ENCODE measurements around the gene GNA15.
"Not testable (repeated sequence)": the region's sequence is repeated elsewhere in the genome, so short reads cannot be mapped to it uniquely, and the experiment has no call there.

The GNA15 gene

DNA sequence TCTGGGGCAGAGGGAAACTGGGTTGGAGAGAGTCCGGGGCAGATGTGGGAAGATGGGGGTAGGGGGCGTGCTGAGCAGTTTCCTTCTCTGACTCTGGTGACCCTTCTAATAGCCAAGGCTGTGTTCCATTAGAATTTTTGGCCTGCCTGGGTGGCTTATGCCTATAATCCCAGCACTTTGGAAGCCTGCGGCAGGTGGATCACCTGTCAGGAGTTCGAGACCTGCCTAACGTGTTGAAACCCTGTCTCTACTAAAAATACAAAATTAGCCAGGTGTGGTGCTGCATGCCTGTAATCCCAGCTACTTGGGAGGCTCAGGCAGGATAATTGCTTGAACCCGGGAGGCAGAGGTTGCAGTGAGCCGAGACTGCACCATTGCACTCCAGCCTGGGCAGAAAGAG is 67.1 kb downstream of the GNA15 start:
- DNase-seq; H3K27me3 ChIP-seq (replicated peaks in 2 of 5; ENCODE audit: control insufficient read depth in 4 of 5, insufficient read depth in 5 of 5, low read length in 4 of 5); H3K9me3 ChIP-seq (ENCODE audit: control extremely low read depth in 1 of 5, control insufficient read depth in 4 of 5, insufficient read depth in 2 of 5, low read depth in 1 of 5, low read length in 4 of 5); H3K4me3 ChIP-seq (ENCODE audit: control insufficient read depth in 1 of 7, extremely low read depth in 1 of 7, insufficient read depth in 4 of 7, low read depth in 2 of 7, low read length in 6 of 7); POLR2A ChIA-PET; H3K4me1 ChIP-seq (ENCODE audit: control extremely low read depth in 1 of 4, control insufficient read depth in 4 of 4, insufficient read depth in 4 of 4, low read length in 3 of 4); H3K27ac ChIP-seq (ENCODE audit: insufficient read depth in 1 of 2, low read depth in 1 of 2, low read length in 2 of 2, poor library complexity in 1 of 2, severe bottlenecking in 2 of 2): not testable (repeated sequence)
- CTCF ChIA-PET, result interaction anchor here (1.3 kb wide), 1 partner anchor 9 kb away, joined by 3 read pairs; no protein-coding TSS in a partner anchor
- 99% methylated on average over 7 of the region's 7 CpGs for WGBS (ENCODE audit: insufficient coverage)
- H3K36me3 ChIP-seq (ENCODE audit: control insufficient read depth in 4 of 4, insufficient read depth in 4 of 4, low read length in 3 of 4), result peaks cover 0 to 70% (median 45%) of the 10 kb centered on the region in 4 experiments

DNA sequence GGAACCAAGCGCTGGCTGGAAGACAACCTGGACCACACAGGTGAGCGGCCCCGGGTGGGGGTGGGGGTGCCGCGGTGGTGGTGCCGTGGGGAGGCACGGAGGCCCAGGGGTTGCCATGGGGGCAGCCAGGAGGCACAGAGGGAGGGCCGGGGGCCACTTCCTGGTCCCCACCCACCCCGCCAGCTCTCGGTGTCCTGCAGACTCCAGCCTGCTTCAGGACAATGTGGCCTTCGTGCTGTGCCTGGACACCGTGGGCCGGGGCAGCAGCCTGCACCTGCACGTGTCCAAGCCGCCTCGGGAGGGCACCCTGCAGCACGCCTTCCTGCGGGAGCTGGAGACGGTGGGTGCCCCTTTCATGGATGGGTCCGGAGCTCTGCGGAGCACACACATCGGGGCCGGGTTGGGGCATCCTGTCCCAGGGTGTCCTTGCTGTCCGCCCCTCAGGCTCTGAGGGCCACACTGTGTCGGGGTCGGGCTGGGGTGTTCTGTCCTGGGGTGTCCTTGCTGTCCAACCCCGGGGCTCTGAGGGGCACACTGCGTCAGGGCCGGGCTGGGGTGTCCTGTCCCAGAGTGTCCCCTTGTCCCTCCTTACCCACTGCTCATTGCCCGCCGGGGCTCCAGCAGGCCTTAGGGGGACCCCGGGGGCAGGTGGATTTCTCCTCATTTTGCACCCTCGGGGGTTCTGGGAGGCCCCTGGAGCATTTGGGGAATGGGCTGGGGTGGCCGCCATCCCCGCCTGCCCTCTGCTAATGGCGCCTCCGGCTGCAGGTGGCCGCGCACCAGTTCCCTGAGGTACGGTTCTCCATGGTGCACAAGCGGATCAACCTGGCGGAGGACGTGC is 68.2 kb downstream of the GNA15 start:
- H3K9me3 ChIP-seq (ENCODE audit: control extremely low read depth in 1 of 5, control insufficient read depth in 4 of 5, insufficient read depth in 2 of 5, low read depth in 1 of 5, low read length in 4 of 5), result no peaks in the 10 kb centered on the region
- DNase-seq, result no peak
- H3K36me3 ChIP-seq (ENCODE audit: control insufficient read depth in 4 of 4, insufficient read depth in 4 of 4, low read length in 3 of 4), result peaks cover 0 to 75% (median 47%) of the 10 kb centered on the region in 4 experiments
- no peaks in the 10 kb centered on the region for H3K4me1 ChIP-seq (ENCODE audit: control extremely low read depth in 1 of 4, control insufficient read depth in 4 of 4, insufficient read depth in 4 of 4, low read length in 3 of 4)
- no peak overlapping the region for H3K27ac ChIP-seq (ENCODE audit: insufficient read depth in 1 of 2, low read depth in 1 of 2, low read length in 2 of 2, poor library complexity in 1 of 2, severe bottlenecking in 2 of 2)
- H3K4me3 ChIP-seq (ENCODE audit: control insufficient read depth in 1 of 7, extremely low read depth in 1 of 7, insufficient read depth in 4 of 7, low read depth in 2 of 7, low read length in 6 of 7), result no peak overlapping the region
- ChIA-PET CTCF (no interaction called here), POLR2A (no interaction called here)
- WGBS (ENCODE audit: insufficient coverage), result 95% methylated on average over 35 of the region's 43 CpGs
- no peaks in the 10 kb centered on the region for H3K27me3 ChIP-seq (replicated peaks in 2 of 5; ENCODE audit: control insufficient read depth in 4 of 5, insufficient read depth in 5 of 5, low read length in 4 of 5)

DNA sequence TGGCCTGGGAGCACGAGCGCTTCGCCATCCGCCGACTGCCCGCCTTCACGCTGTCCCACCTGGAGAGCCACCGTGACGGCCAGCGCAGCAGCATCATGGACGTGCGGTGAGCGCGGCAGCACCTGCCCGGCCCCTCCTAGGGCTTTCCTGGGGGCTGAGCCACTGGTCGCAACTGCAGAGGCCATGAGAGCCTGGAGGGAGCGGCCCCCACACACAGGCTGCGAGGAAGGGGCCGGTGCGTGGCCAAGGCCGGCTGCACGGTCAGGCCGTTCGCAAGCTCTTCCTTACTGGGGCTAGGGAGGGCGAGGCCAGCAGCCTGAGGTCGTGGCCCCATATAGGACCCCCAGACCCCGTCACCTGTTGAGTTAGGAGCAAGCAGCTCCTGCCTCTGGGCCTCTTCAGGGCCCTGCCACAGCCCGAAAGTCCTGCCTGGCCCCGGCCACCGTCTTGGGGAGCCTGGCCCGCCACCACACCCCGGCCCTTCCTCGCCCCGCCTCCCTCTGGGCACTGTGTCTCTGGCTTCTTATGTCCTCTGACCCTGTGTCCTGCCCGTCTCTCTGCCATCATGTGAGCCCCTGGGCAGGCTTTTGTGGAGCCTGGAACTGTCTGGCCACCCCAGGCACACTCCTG is 68.9 kb downstream of the GNA15 start:
- Histone ChIP-seq H3K4me1 (ENCODE audit: control extremely low read depth in 1 of 4, control insufficient read depth in 4 of 4, insufficient read depth in 4 of 4, low read length in 3 of 4) (no peaks in the 10 kb centered on the region), H3K27ac (ENCODE audit: insufficient read depth in 1 of 2, low read depth in 1 of 2, low read length in 2 of 2, poor library complexity in 1 of 2, severe bottlenecking in 2 of 2) (no peak overlapping the region), H3K36me3 (ENCODE audit: control insufficient read depth in 4 of 4, insufficient read depth in 4 of 4, low read length in 3 of 4) (peaks cover 0 to 78% (median 43%) of the 10 kb centered on the region in 4 experiments), H3K4me3 (ENCODE audit: control insufficient read depth in 1 of 7, extremely low read depth in 1 of 7, insufficient read depth in 4 of 7, low read depth in 2 of 7, low read length in 6 of 7) (no peak overlapping the region), H3K27me3 (replicated peaks in 2 of 5; ENCODE audit: control insufficient read depth in 4 of 5, insufficient read depth in 5 of 5, low read length in 4 of 5) (no peaks in the 10 kb centered on the region), H3K9me3 (ENCODE audit: control extremely low read depth in 1 of 5, control insufficient read depth in 4 of 5, insufficient read depth in 2 of 5, low read depth in 1 of 5, low read length in 4 of 5) (no peaks in the 10 kb centered on the region)
- ChIA-PET CTCF (no interaction called here), POLR2A (no interaction called here)
- no peak for DNase-seq
- WGBS (ENCODE audit: insufficient coverage), result 94% methylated on average over 22 of the region's 35 CpGs

DNA sequence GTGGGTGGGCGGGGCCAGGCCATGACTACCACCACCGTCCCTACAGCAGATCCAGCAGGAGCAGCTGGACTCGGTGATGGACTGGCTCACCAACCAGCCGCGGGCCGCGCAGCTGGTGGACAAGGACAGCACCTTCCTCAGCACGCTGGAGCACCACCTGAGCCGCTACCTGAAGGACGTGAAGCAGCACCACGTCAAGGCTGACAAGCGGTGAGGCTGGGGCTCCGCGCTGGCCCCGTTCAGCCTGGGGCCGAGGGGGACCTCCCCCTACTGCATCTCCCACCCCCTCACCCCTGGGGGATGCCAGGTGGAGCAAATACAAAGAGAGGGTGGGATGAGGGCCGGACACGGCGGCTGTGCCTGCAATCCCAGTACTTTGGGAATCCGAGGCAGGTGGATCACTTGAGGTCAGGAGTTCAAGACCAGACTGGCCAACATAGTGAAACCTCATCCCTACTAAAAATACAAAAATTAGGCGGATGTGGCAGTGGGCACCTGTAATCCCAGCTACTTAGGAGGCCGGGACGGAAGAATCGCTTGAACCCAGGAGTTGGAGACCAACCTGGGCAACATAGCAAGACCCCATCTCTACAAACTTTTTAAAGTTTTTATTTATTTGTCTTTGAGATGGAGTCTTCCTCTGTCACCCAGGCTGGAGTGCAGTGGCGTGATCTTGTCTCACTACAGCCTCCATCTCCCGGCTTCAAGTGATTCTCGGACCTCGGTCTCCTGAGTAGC is 70.6 kb downstream of the GNA15 start:
- no peaks in the 10 kb centered on the region for H3K27me3 ChIP-seq (replicated peaks in 2 of 5; ENCODE audit: control insufficient read depth in 4 of 5, insufficient read depth in 5 of 5, low read length in 4 of 5)
- DNase-seq, result no peak
- H3K27ac ChIP-seq (ENCODE audit: insufficient read depth in 1 of 2, low read depth in 1 of 2, low read length in 2 of 2, poor library complexity in 1 of 2, severe bottlenecking in 2 of 2), result no peak overlapping the region
- no peaks in the 10 kb centered on the region for H3K9me3 ChIP-seq (ENCODE audit: control extremely low read depth in 1 of 5, control insufficient read depth in 4 of 5, insufficient read depth in 2 of 5, low read depth in 1 of 5, low read length in 4 of 5)
- 96% methylated on average over 13 of the region's 28 CpGs for WGBS (ENCODE audit: insufficient coverage)
- CTCF ChIA-PET, result no interaction called here
- POLR2A ChIA-PET, result no interaction called here
- H3K36me3 ChIP-seq (ENCODE audit: control insufficient read depth in 4 of 4, insufficient read depth in 4 of 4, low read length in 3 of 4), result peaks cover 0 to 67% (median 37%) of the 10 kb centered on the region in 4 experiments
- no peaks in the 10 kb centered on the region for H3K4me1 ChIP-seq (ENCODE audit: control extremely low read depth in 1 of 4, control insufficient read depth in 4 of 4, insufficient read depth in 4 of 4, low read length in 3 of 4)
- no peak overlapping the region for H3K4me3 ChIP-seq (ENCODE audit: control insufficient read depth in 1 of 7, extremely low read depth in 1 of 7, insufficient read depth in 4 of 7, low read depth in 2 of 7, low read length in 6 of 7)

DNA sequence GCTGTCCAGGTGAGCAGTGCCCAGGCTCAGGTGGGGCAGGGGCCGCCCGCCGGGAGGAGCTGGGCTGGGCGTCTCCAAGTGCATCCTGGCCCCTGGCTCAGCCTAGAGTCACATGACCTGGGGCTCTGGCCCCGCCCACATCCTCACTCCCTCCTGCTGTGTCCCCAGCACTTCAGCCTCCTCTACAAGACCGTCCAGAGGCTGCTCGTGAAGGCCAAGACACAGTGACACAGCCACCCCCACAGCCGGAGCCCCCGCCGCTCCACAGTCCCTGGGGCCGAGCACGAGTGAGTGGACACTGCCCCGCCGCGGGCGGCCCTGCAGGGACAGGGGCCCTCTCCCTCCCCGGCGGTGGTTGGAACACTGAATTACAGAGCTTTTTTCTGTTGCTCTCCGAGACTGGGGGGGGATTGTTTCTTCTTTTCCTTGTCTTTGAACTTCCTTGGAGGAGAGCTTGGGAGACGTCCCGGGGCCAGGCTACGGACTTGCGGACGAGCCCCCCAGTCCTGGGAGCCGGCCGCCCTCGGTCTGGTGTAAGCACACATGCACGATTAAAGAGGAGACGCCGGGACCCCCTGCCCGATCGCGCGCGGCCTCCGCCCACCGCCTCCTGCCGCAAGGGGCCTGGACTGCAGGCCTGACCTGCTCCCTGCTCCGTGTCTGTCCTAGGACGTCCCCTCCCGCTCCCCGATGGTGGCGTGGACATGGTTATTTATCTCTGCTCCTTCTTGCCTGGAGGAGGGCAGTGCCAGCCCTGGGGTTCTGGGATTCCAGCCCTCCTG is 71.8 kb downstream of the GNA15 start:
- WGBS (ENCODE audit: insufficient coverage), result 96% methylated on average over 32 of the region's 43 CpGs
- Histone ChIP-seq H3K4me3 (ENCODE audit: control insufficient read depth in 1 of 7, extremely low read depth in 1 of 7, insufficient read depth in 4 of 7, low read depth in 2 of 7, low read length in 6 of 7) (no peak overlapping the region), H3K27ac (ENCODE audit: insufficient read depth in 1 of 2, low read depth in 1 of 2, low read length in 2 of 2, poor library complexity in 1 of 2, severe bottlenecking in 2 of 2) (no peak overlapping the region), H3K9me3 (ENCODE audit: control extremely low read depth in 1 of 5, control insufficient read depth in 4 of 5, insufficient read depth in 2 of 5, low read depth in 1 of 5, low read length in 4 of 5) (no peaks in the 10 kb centered on the region), H3K4me1 (ENCODE audit: control extremely low read depth in 1 of 4, control insufficient read depth in 4 of 4, insufficient read depth in 4 of 4, low read length in 3 of 4) (no peaks in the 10 kb centered on the region), H3K36me3 (ENCODE audit: control insufficient read depth in 4 of 4, insufficient read depth in 4 of 4, low read length in 3 of 4) (peaks cover 0 to 61% (median 34%) of the 10 kb centered on the region in 4 experiments), H3K27me3 (replicated peaks in 2 of 5; ENCODE audit: control insufficient read depth in 4 of 5, insufficient read depth in 5 of 5, low read length in 4 of 5) (no peaks in the 10 kb centered on the region)
- ChIA-PET POLR2A (no interaction called here), CTCF (no interaction called here)
- DNase-seq, result no peak

DNA sequence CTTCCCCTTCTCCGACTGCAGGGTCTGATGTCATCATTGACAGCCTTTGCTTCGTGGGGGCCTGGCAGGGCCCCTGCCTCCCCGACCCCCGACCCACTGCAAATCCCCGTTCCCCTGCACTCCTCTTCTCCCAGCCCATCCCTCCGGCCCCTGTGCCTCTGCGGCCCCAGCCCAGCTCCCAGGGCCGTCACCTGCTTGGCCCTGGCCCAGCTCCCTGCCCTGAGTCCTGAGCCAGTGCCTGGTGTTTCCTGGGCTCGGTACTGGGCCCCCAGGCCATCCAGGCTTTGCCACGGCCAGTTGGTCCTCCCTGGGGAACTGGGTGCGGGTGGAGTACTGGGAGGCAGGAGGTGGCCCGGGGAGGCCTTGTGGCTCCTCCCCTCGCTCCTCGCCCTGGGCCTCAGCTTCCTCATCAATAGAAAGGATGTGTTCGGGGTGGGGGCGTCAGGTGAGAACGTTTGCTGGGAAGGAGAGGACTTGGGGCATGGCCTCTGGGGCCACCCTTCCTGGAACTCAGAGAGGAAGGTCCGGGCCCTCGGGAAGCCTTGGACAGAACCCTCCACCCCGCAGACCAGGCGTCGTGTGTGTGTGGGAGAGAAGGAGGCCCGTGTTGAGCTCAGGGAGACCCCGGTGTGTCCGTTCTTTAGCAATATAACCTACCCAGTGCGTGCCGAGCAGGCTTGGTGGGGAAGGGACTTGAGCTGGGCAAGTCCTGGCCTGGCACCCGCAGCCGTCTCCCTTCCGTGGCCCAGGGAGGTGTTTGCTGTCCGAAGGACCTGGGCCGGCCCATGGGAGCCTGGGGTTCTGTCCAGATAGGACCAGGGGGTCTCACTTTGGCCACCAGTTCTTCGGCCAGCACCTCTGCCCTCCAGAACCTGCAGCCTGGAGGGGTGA is 72.7 kb downstream of the GNA15 start:
- Histone ChIP-seq H3K27ac (ENCODE audit: insufficient read depth in 1 of 2, low read depth in 1 of 2, low read length in 2 of 2, poor library complexity in 1 of 2, severe bottlenecking in 2 of 2) (no peak overlapping the region), H3K4me3 (ENCODE audit: control insufficient read depth in 1 of 7, extremely low read depth in 1 of 7, insufficient read depth in 4 of 7, low read depth in 2 of 7, low read length in 6 of 7) (no peak overlapping the region), H3K36me3 (ENCODE audit: control insufficient read depth in 4 of 4, insufficient read depth in 4 of 4, low read length in 3 of 4) (peaks cover 0 to 55% (median 31%) of the 10 kb centered on the region in 4 experiments), H3K9me3 (ENCODE audit: control extremely low read depth in 1 of 5, control insufficient read depth in 4 of 5, insufficient read depth in 2 of 5, low read depth in 1 of 5, low read length in 4 of 5) (no peaks in the 10 kb centered on the region), H3K27me3 (replicated peaks in 2 of 5; ENCODE audit: control insufficient read depth in 4 of 5, insufficient read depth in 5 of 5, low read length in 4 of 5) (no peaks in the 10 kb centered on the region), H3K4me1 (ENCODE audit: control extremely low read depth in 1 of 4, control insufficient read depth in 4 of 4, insufficient read depth in 4 of 4, low read length in 3 of 4) (no peaks in the 10 kb centered on the region)
- 96% methylated on average over 24 of the region's 33 CpGs for WGBS (ENCODE audit: insufficient coverage)
- POLR2A ChIA-PET, result no interaction called here
- no peak for DNase-seq
- CTCF ChIA-PET, result interaction anchor here (1.0 to 1.7 kb wide), 2 partner anchors 13 to 15 kb away, joined by 3 to 4 read pairs; no protein-coding TSS in a partner anchor
